Neural cell (in vitro differentiated cells): ENCODE data around the gene BAG5. TPM values are rescaled to one million over a fixed set of nuclear protein-coding genes. Genes with fewer than 3 reads are reported as not detected.

ENCODE experiments used
- H2AFZ ChIP-seq: fragments of 200-600, 300-800 bp; sonication (generic), shearing (Covaris generic); 2 replicates; pipeline ENCODE4 v1.6.0; 2014; ENCODE audit warnings: low read depth, mild to moderate bottlenecking, antibody characterized with exemption, low read length, moderate library complexity
- H3F3A ChIP-seq: fragments of 200-600 bp; shearing (Covaris generic); 2 replicates; pipeline ENCODE4 v1.6.1; 2016; ENCODE audit warnings: mild to moderate bottlenecking, moderate library complexity, mixed read lengths, antibody characterized with exemption, low read length; ENCODE audit not compliant: insufficient read depth, poor library complexity, severe bottlenecking
- H3K27ac ChIP-seq: fragments of 200-600, 300-800 bp; sonication (generic), shearing (Covaris generic); 2 replicates; pipeline ENCODE4 v1.5.1; 2014; ENCODE audit warnings: mild to moderate bottlenecking, low read length, moderate library complexity
- H3K27me3 ChIP-seq: fragments of 300-800, 200-600 bp; sonication (generic), shearing (Covaris generic); 2 replicates; pipeline ENCODE4 v1.6.0; 2014; ENCODE audit warnings: mild to moderate bottlenecking, low read depth, low read length, moderate library complexity; ENCODE audit not compliant: insufficient read depth
- H3K36me3 ChIP-seq: fragments of 300-800, 200-600 bp; sonication (generic), shearing (Covaris generic); 2 replicates; pipeline ENCODE4 v1.5.1; 2014; ENCODE audit warnings: mild to moderate bottlenecking, antibody characterized with exemption, low read length, moderate library complexity; ENCODE audit not compliant: insufficient read depth
- H3K4me2 ChIP-seq: fragments of 300-800, 200-600 bp; sonication (generic), shearing (Covaris generic); 2 replicates; pipeline ENCODE4 v1.6.0; 2014; ENCODE audit warnings: mild to moderate bottlenecking, low read length
- H3K4me3 ChIP-seq: fragments of 300-800, 200-600 bp; sonication (generic), shearing (Covaris generic); 2 replicates; pipeline ENCODE4 v1.5.1; 2014; ENCODE audit warnings: mild to moderate bottlenecking, low read length, moderate library complexity
- H3K79me2 ChIP-seq: fragments of 200-600 bp; shearing (Covaris generic); replicated peaks from 2 replicates; pipeline ENCODE4 v1.6.0; 2014; ENCODE audit warnings: mild to moderate bottlenecking, low read length, moderate library complexity; ENCODE audit not compliant: insufficient read depth
- H3K9ac ChIP-seq: fragments of 300-800, 200-600 bp; sonication (generic), shearing (Covaris generic); 2 replicates; pipeline ENCODE4 v1.6.1; 2016; ENCODE audit warnings: mild to moderate bottlenecking, low read length, mixed read lengths
- H3K9me2 ChIP-seq: fragments of 200-600 bp; shearing (Covaris generic); 2 replicates; pipeline ENCODE4 v1.6.1; 2016; ENCODE audit warnings: mild to moderate bottlenecking, low read length, mixed read lengths; ENCODE audit not compliant: insufficient read depth
- H3K9me3 ChIP-seq: fragments of 200-600, 300-800 bp; sonication (generic), shearing (Covaris generic); 2 replicates; pipeline ENCODE4 v1.6.1; 2016; ENCODE audit warnings: mild to moderate bottlenecking, mixed run types, low read length, moderate library complexity, mixed read lengths
- H4K20me1 ChIP-seq: fragments of 200-600 bp; shearing (Covaris generic); 2 replicates; pipeline ENCODE4 v1.6.1; 2016; ENCODE audit warnings: mild to moderate bottlenecking, mixed run types; ENCODE audit not compliant: insufficient read depth
- CTCF ChIP-seq: fragments of 450-650 bp; IDR thresholded peaks from 2 replicates; pipeline ENCODE4 v1.5.1; 2014; ENCODE audit warnings: antibody characterized with exemption, mild to moderate bottlenecking, moderate library complexity; ENCODE audit not compliant: poor library complexity, severe bottlenecking
- EP300 ChIP-seq: fragments of 450-650 bp; conservative IDR thresholded peaks from 2 replicates; pipeline ENCODE4 v1.6.1; 2014; ENCODE audit warnings: antibody characterized with exemption, mild to moderate bottlenecking, moderate library complexity; ENCODE audit not compliant: poor library complexity, severe bottlenecking
- EZH2 ChIP-seq: fragments of 200-600, 300-800 bp; shearing (Covaris generic), sonication (generic); IDR thresholded peaks from 2 replicates; pipeline ENCODE4 v1.6.1; 2014; ENCODE audit warnings: antibody characterized with exemption, low read length, borderline replicate concordance, mild to moderate bottlenecking; ENCODE audit not compliant: insufficient read depth, poor library complexity, severe bottlenecking
- MXI1 ChIP-seq: fragments of 450-650 bp; conservative IDR thresholded peaks from 2 replicates; pipeline ENCODE4 v1.6.1; 2014; ENCODE audit warnings: antibody characterized with exemption, mild to moderate bottlenecking; ENCODE audit not compliant: poor library complexity, severe bottlenecking
- POLR2AphosphoS5 ChIP-seq: IDR thresholded peaks from 2 replicates; pipeline ENCODE4 v1.6.1; 2012
- RAD21 ChIP-seq: fragments of 450-650 bp; conservative IDR thresholded peaks from 2 replicates; pipeline ENCODE4 v1.6.1; 2014; ENCODE audit warnings: antibody characterized with exemption, mild to moderate bottlenecking, moderate library complexity
- SMC3 ChIP-seq: fragments of 450-650 bp; conservative IDR thresholded peaks from 2 replicates; pipeline ENCODE4 v1.6.1; 2014; ENCODE audit warnings: antibody characterized with exemption, mild to moderate bottlenecking, moderate library complexity; ENCODE audit not compliant: poor library complexity
- TAF1 ChIP-seq: IDR thresholded peaks from 2 replicates; pipeline ENCODE4 v1.6.1; 2012; ENCODE audit warnings: low read depth
- polyA plus RNA-seq: library from polyadenylated mRNA; depleted of rRNA; stranded (reverse); fragments of >200 nt; gene quantifications from 2 replicates; pipeline ENCODE4 v1.2.3, GENCODE V29; 2014
- TF ChIP-seq, protein P1 (sequence below): IDR thresholded peaks from 2 replicates; pipeline ENCODE4 v1.6.1; 2012; ENCODE audit warnings: borderline replicate concordance

The BAG5 gene
- polyA plus RNA-seq, 1 donor from 2014 or later = 25.5 TPM

- no peak overlapping the region for H3K4me2 ChIP-seq
- no peak overlapping the region for H3K27ac ChIP-seq
Measured at GRCh38 chr14:103552846-103553210, 9.6 kb downstream of the BAG5 start.

DNA sequence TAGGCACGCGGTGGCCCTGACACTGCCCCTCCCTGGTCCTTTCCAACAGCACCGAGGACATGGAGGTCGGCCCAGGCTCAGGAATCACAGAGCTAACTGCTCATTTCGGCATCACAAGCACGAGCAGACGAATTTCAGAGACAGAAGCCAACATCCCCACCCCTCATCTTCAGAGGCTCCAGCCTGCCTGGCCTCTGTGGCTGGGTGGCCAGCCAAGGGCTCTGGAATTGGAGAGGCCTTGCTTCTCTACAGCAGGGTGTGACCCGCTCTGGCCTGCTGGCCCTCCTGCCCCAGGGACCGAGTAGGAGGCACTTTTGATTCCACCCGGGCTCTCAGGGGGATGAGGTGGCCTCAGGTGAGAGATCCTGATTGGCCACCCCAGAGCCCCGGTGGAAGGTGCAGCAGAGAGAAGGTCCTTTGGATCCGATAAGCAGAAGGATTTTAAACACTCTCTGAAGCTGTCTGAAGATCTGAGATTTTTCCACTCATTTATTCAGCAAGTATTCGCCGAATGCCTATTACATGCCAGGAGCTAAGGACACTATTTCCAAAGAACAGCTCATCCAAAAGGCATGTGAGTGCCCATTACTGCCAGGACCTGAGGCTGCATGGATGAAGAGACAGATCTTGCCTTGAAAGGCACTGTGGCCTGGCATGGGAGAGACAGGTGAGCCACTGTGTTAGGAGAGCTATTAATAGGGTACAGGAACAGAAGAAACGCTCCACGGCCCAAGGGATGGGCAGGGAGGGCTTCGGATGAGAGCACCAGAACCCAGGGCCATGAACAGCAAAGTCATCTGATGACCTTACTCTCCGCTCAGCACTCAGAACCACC lies 10.2 kb downstream of the BAG5 start:
- H3K4me3 ChIP-seq = no peak overlapping the region
- no peak overlapping the region for H3K27ac ChIP-seq
- no peak overlapping the region for H3K9ac ChIP-seq
- no peaks in the 10 kb centered on the region for H3K9me3 ChIP-seq
- no peaks in the 10 kb centered on the region for H4K20me1 ChIP-seq
- no peaks in the 10 kb centered on the region for H3K9me2 ChIP-seq
- no peaks in the 10 kb centered on the region for H3F3A ChIP-seq
- no peaks in the 10 kb centered on the region for H3K79me2 ChIP-seq
- no peak overlapping the region for H3K4me2 ChIP-seq
- H3K36me3 ChIP-seq = no peaks in the 10 kb centered on the region
- H3K27me3 ChIP-seq = no peaks in the 10 kb centered on the region
- H2AFZ ChIP-seq = no peak overlapping the region
- TF ChIP-seq EZH2 (no peak), CTCF (no peak), TAF1 (no peak), POLR2AphosphoS5 (no peak), MXI1 (no peak), RAD21 (no peak), EP300 (no peak), SMC3 (no peak)

More at GRCh38 chr14:103552846-103553210, 9.6 kb downstream of the BAG5 start:
- no peaks in the 10 kb centered on the region for H3K36me3 ChIP-seq
- H3F3A ChIP-seq = no peaks in the 10 kb centered on the region
- TF ChIP-seq SMC3 (no peak), TAF1 (no peak), POLR2AphosphoS5 (no peak), EP300 (no peak), CTCF (no peak), EZH2 (no peak), MXI1 (no peak), RAD21 (no peak)
- TF ChIP-seq, protein P1, sequence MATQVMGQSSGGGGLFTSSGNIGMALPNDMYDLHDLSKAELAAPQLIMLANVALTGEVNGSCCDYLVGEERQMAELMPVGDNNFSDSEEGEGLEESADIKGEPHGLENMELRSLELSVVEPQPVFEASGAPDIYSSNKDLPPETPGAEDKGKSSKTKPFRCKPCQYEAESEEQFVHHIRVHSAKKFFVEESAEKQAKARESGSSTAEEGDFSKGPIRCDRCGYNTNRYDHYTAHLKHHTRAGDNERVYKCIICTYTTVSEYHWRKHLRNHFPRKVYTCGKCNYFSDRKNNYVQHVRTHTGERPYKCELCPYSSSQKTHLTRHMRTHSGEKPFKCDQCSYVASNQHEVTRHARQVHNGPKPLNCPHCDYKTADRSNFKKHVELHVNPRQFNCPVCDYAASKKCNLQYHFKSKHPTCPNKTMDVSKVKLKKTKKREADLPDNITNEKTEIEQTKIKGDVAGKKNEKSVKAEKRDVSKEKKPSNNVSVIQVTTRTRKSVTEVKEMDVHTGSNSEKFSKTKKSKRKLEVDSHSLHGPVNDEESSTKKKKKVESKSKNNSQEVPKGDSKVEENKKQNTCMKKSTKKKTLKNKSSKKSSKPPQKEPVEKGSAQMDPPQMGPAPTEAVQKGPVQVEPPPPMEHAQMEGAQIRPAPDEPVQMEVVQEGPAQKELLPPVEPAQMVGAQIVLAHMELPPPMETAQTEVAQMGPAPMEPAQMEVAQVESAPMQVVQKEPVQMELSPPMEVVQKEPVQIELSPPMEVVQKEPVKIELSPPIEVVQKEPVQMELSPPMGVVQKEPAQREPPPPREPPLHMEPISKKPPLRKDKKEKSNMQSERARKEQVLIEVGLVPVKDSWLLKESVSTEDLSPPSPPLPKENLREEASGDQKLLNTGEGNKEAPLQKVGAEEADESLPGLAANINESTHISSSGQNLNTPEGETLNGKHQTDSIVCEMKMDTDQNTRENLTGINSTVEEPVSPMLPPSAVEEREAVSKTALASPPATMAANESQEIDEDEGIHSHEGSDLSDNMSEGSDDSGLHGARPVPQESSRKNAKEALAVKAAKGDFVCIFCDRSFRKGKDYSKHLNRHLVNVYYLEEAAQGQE = no peak
- H3K9ac ChIP-seq = no peak overlapping the region
- no peaks in the 10 kb centered on the region for H3K9me3 ChIP-seq
- H3K27me3 ChIP-seq = no peaks in the 10 kb centered on the region
- H2AFZ ChIP-seq = no peak overlapping the region
- H4K20me1 ChIP-seq = no peaks in the 10 kb centered on the region
- no peaks in the 10 kb centered on the region for H3K9me2 ChIP-seq
- H3K79me2 ChIP-seq = peaks cover 3% of the 10 kb centered on the region
- H3K4me3 ChIP-seq = no peak overlapping the region
